Airway epithelial cell (primary cell): ENCODE data around the gene STEAP1B. TPM values are rescaled to one million over a fixed set of nuclear protein-coding genes. Genes with fewer than 3 reads are reported as not detected.

ENCODE experiments used
- total RNA-seq: library from RNA; depleted of rRNA; stranded (reverse); fragments of >200 nt; gene quantifications from 2 replicates; pipeline ENCODE4 v1.2.3, GENCODE V29; 2015

Gene STEAP1B
- total RNA-seq: 0.63 and 0.70 TPM in 2 replicates

GRCh38 chr7:22499888-22500689 is at the start of gene STEAP1B:
STEAP1B (minus strand) TSS chr7:22500188; CDS start chr7:22494855, 5,333 bp downstream.

Other genes starting within 250 kb of the STEAP1B start
- gene RAPGEF5, start 143.0 kb downstream of the STEAP1B start, total RNA-seq: 1.5 and 3.3 TPM in 2 replicates
- 1.1 and 1.6 TPM in 2 replicates for gene IL6, start 227.0 kb upstream of the STEAP1B start, total RNA-seq